AG10803 (cell line): ENCODE results near the gene LGALS1.

Experiments used
- DNase-seq: peaks from one replicate; pipeline ENCODE4 v3.0.0; 2010; ENCODE audit warnings: low read depth
- H3K4me3 ChIP-seq: 2 replicates; pipeline ENCODE4 v1.5.1; 2011; ENCODE audit warnings: mild to moderate bottlenecking, low read length, control low read depth
- CTCF ChIP-seq: conservative IDR thresholded peaks from 2 replicates; pipeline ENCODE4 v1.5.1; 2011; ENCODE audit warnings: mild to moderate bottlenecking, low read length, control low read depth, inconsistent platforms

Gene LGALS1

GRCh38 chr22:37675930-37676735 lies 697 bp downstream of the LGALS1 start:
- peak; percentile 28 for DNase-seq
- peak overlapping the region; percentile 99 for H3K4me3 ChIP-seq
- TF ChIP-seq CTCF, result no peak

- peak; percentile 98 for DNase-seq
- TF ChIP-seq CTCF, result no peak
- H3K4me3 ChIP-seq, result peak overlapping the region; percentile 99
Observed at GRCh38 chr22:37676736-37677492, 1.5 kb downstream of the LGALS1 start.

- H3K4me3 ChIP-seq, result peak overlapping the region; percentile 99
- no peak for DNase-seq
- no peak for TF ChIP-seq CTCF
Observed at GRCh38 chr22:37677493-37677974, 2.1 kb downstream of the LGALS1 start.

DNA sequence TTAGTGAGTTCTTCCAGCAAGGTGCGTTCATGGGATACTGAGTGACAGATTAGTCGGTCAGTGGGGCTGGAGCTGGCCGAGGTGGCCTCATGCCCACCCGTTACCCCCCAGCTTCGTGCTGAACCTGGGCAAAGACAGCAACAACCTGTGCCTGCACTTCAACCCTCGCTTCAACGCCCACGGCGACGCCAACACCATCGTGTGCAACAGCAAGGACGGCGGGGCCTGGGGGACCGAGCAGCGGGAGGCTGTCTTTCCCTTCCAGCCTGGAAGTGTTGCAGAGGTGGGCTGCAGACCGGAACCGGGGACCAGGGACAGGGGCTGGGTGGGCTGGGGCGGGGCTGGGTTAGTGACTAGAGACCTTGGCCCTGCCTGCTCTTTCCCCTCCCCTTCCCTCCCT lies 2.9 kb downstream of the LGALS1 start:
- DNase-seq, result no peak
- H3K4me3 ChIP-seq, result peak overlapping the region; percentile 99
- TF ChIP-seq CTCF, result no peak

- no peak for TF ChIP-seq CTCF
- DNase-seq, result no peak
- no peak overlapping the region; the same call in 1 of the 2 replicates for H3K4me3 ChIP-seq
Observed at GRCh38 chr22:37679670-37680069, 4.2 kb downstream of the LGALS1 start.

DNA sequence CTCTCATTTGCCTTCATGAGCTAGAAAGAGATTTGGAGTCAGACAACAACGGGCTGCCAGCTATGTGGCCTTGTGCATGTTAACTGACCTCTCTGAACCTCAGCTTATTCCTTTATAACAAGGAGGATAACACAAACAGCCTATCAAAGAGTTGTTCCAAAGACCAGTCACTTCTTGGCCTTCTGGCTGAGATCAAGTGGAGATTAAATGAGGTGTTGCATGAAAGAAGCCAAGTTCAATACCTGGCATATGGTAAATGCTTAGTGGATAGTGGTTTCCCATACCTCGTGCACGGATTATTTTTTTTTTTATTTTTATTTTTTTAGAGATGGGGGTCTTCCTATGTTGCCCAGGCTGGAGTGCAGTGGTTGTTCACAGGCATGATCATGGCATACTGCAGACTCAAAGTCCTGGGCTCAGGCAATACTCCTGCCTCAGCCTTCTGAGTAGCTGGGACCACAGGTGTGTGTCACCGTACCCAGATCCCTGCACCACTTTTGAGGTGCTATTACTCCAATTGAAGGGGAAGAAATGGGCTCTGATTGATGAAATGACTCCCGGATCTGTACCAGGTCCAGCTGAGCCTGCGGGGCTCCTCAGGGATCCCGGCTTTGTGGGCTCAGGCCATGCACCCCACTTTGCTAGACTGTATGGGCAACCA lies 4.9 kb downstream of the LGALS1 start:
- H3K4me3 ChIP-seq, result no peak overlapping the region
- no peak for TF ChIP-seq CTCF
- no peak for DNase-seq
